Measurements from ENCODE around the gene WNK4. TPM values are rescaled to one million over a fixed set of nuclear protein-coding genes. Genes with fewer than 3 reads are reported as not detected.

WNK4 gene
- total and polyA plus RNA-seq, 11 donors, result 1.2 TPM; not detected in 10

- H3K4me3 ChIP-seq, result peak overlapping the region; percentile 61 to 94 (median 80)
- 0 to 1% (median 1%) methylated on average over 19 to 32 of the region's 32 CpGs for whole genome bisulfite sequencing, 4 donors
Observed at GRCh38 chr17:42744283-42744805, 36.1 kb upstream of the WNK4 start.

GRCh38 chr17:42744806-42745617 lies 35.4 kb upstream of the WNK4 start, which contains the start of gene EZH1:
Gene EZH1 (minus strand): TSS chr17:42745040. CDS start chr17:42728941, 16,099 bp downstream.
- peak within 1 kb of the TSS; percentile 61 to 94 (median 80) for H3K4me3 ChIP-seq
- H3K4me1 ChIP-seq, result peaks cover 7 to 50% (median 40%) of the 10 kb centered on the region in 12 donors
- ATAC-seq (peak; percentile 90 to 98 (median 98)), DNase-seq (peak; percentile 90 to 96 (median 92))
- peak within 1 kb of the TSS; percentile 83 to 99 (median 92) for H3K27ac ChIP-seq
- H3K9me3 ChIP-seq, result no peaks in the 10 kb centered on the region
- peaks cover 0 to 9% (median 0%) of the 10 kb centered on the region in 9 donors for H3K36me3 ChIP-seq
- intact Hi-C loops (cut with DNase I), result loop anchor here in 3 of 10 donors (1.0 to 10.0 kb wide), 3 partner anchors 18 to 80 kb away; partner anchors contain the start of gene BECN1 (in 1 of the 3)
- no peak for TF ChIP-seq CTCF (IDR thresholded peaks at IDR 0.05)
- TF ChIP-seq POLR2A (IDR thresholded peaks at IDR 0.05), result peak in 1 of 2 donors; percentile 83
- WGBS, 4 donors, result 5 to 17% (median 8%) methylated on average over 15 to 50 of the region's 50 CpGs
- H3K27me3 ChIP-seq, result no peaks in the 10 kb centered on the region

More at GRCh38 chr17:42744283-42744805, 36.1 kb upstream of the WNK4 start:
- peaks cover 0 to 9% (median 0%) of the 10 kb centered on the region in 9 donors for H3K36me3 ChIP-seq
- peaks cover 2 to 43% (median 34%) of the 10 kb centered on the region in 12 donors for H3K4me1 ChIP-seq
- H3K27ac ChIP-seq, result peak overlapping the region; percentile 83 to 99 (median 92)
- DNase-seq, result peak; percentile 84 to 91 (median 85)
- ATAC-seq, result peak; percentile 60 to 91 (median 90)
- H3K27me3 ChIP-seq, result no peaks in the 10 kb centered on the region
- TF ChIP-seq CTCF (IDR thresholded peaks at IDR 0.05) (peak in 1 of 12 donors; percentile 10), POLR2A (IDR thresholded peaks at IDR 0.05) (no peak)
- no peaks in the 10 kb centered on the region for H3K9me3 ChIP-seq
- intact Hi-C loops (cut with DNase I), result loop anchor here in 3 of 10 donors (1.0 to 10.0 kb wide), 3 partner anchors 18 to 80 kb away; partner anchors contain the start of gene BECN1 (in 1 of the 3)

DNA sequence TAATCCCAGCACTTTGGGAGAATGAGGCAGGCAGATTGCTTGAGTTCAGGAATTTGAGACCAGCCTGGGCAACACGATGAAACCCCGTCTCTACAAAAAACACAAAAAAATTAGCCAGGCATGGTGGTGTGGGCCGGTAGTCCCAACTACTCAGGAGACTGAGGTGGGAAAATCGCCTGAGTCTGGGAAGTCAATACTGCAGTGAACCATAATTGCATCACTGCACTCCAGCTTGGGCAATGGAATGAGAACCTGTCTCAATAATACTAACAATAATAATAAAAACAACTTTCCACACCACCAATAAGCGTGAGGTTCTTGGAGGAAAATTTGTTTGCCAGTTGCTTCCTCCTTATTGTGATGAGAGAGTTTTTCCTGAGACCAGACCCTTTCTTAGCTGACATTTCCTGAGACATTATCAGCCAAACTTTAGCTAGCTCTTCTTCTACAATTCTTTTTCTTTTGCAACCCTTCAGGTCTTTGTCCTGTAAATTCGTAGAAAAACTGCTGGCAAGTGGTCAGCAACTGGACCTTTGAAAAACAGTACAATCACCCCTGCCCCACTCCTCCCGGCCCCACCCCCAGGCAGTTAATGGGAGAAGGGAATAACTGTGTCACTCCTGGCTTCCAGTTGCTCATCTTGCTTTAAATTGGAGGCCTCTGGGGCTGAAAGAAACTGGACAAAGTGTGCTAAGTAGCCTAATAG lies 32.1 kb upstream of the WNK4 start:
- Histone ChIP-seq H3K36me3 (no peaks in the 10 kb centered on the region), H3K27ac (peak overlapping the region in 11 of 12 donors; percentile 17 to 84 (median 58)), H3K4me1 (peaks cover 7 to 60% (median 46%) of the 10 kb centered on the region in 12 donors), H3K4me3 (no peak overlapping the region), H3K9me3 (no peaks in the 10 kb centered on the region), H3K27me3 (no peaks in the 10 kb centered on the region)
- TF ChIP-seq CTCF (IDR thresholded peaks at IDR 0.05), result no peak
- TF ChIP-seq POLR2A (IDR thresholded peaks at IDR 0.05), result no peak
- ATAC-seq (peak in 1 of 4 donors; percentile 9), DNase-seq (no peak)
- WGBS, 4 donors, result 48 to 58% (median 55%) methylated on average over 7 of the region's 7 CpGs
- intact Hi-C loops (cut with DNase I), result loop anchor here in 2 of 10 donors (2.0 to 10.0 kb wide), 2 partner anchors 14 to 76 kb away; partner anchors contain the start of gene BECN1 (in 1 of the 2)

All from heart left ventricle (tissue), 16 donors.